A172 (cell line): ENCODE data around the gene PRDM16. TPM values are rescaled to one million over a fixed set of nuclear protein-coding genes. Genes with fewer than 3 reads are reported as not detected.

Experiments
- DNase-seq: peaks from one replicate; pipeline ENCODE4 v3.0.0-alpha.2; 2015; ENCODE audit warnings: low spot score
- total RNA-seq: library from RNA; depleted of rRNA; stranded (reverse); fragments of >200 nt; shearing (Covaris generic); gene quantifications from 2 replicates; pipeline ENCODE4 v1.2.3, GENCODE V29; 2014

Gene PRDM16
- total RNA-seq, 1 experiment from 2014 or later, result 0.84 TPM

DNA sequence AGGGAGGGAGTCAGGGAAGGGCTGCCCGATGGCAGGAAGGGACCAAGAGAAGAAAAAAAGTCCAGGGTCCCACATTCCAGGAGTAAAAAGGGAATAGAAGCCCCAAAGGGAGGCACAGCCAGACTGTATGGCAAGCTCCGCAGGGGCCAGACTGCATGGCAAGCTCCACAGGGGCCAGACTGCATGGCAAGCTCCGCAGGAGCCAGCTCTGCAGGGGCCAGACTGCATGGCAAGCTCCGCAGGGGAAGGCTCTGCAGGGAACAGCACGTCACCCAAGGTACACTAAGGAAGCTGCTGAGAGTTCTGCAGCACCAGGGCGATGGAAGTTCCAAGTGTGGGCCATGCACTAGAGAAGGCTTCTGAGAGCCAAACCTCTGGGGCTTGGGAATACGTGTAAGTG lies 228.8 kb downstream of the PRDM16 start:
- no peak for DNase-seq

DNA sequence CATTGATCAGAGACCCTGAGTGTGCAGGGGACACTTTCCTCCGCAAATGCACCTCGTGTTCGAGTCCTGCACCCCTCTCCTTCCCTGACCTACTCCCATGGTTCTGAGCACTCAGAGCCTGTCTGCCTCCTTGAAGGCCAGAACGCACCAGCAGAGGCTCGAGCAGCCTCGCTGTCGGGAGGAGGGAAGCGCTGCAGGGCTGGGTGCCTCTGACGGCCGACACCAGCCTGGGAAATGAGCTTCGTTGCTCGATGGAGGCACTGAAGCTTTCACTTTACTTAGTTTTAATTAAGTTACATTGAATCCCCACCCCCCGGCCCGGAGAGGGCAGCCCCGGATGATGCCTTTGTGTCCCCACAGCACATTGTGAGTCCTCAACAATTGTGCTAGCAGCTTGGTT lies 229.2 kb downstream of the PRDM16 start:
- no peak for DNase-seq

- DNase-seq, result no peak
Observed at GRCh38 chr1:3304246-3304645, 235.2 kb downstream of the PRDM16 start.

DNA sequence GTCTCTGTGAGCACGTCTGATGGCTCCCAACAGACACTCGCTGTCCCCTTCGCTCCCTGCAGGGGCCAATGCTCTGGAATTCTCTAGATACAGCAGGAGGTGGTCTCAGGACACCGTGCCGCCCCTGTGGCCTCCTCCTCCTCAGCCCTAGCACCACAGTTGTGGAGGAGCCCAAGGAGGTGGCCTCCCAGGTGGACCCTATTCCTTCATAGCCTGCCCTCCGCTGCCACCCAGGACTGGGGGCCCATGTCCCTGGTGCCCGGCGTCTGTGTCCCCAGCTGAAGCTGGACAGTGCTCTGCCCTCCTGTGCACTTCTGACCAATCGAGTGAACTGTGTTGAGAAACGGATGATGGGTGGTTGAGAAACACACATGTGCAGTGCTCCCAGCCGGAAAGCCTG lies 235.7 kb downstream of the PRDM16 start:
- no peak for DNase-seq

DNA sequence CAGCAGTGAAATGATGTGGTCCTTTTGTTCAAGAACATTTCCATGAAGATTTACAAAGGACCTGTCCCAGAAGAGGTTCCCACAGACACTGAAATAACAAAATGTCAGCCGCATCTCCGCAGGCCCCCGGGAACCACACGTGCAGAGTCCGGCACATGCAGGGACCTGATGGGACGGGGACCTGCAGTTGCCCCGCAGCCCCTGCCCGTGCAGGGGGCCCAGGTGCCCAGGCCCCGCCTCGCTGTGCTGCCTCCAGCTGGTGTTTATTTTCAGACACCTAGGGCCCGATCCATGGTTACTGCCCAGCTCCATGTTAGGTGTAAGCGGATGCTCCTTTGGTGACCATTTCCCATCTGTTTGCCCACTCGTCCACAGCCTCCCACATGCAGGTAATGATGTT lies 236.2 kb downstream of the PRDM16 start:
- no peak for DNase-seq

DNA sequence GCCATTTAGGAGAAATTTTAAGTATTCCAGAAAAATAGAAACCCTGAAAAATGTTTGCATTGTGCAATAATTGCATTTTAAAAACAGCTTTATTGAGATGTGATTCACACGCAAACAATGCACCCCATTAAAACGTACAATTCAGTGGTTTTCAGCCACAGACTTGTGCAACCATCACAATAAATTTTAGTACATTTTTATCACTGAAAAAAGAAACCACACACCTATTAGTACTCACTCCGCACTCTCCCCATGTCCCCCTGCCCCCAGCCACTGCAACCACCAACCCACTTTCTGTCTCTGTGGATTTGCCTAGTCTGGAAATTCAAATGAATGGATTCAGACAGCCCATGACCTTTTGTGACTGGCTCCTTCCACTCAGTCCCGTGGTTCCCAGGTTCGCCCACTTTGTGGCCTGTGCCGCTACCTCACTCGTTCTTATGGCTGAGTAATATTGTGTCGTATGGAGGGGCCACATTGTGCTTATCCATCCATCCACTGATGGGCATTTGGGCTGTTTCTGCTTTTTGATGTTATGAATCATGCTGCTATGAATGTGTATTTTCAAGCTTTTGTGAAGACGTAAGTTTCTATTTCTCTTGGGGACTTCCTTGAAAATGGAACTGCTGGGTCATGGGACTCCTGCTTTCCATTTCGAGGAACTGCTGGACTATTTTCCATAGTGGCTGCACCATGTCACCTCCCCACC lies 237.7 kb downstream of the PRDM16 start:
- DNase-seq, result peak; percentile 56

GRCh38 chr1:3307359-3307758 lies 238.4 kb downstream of the PRDM16 start:
- no peak for DNase-seq

- no peak for DNase-seq
Observed at GRCh38 chr1:3308053-3308452, 239.1 kb downstream of the PRDM16 start.

DNA sequence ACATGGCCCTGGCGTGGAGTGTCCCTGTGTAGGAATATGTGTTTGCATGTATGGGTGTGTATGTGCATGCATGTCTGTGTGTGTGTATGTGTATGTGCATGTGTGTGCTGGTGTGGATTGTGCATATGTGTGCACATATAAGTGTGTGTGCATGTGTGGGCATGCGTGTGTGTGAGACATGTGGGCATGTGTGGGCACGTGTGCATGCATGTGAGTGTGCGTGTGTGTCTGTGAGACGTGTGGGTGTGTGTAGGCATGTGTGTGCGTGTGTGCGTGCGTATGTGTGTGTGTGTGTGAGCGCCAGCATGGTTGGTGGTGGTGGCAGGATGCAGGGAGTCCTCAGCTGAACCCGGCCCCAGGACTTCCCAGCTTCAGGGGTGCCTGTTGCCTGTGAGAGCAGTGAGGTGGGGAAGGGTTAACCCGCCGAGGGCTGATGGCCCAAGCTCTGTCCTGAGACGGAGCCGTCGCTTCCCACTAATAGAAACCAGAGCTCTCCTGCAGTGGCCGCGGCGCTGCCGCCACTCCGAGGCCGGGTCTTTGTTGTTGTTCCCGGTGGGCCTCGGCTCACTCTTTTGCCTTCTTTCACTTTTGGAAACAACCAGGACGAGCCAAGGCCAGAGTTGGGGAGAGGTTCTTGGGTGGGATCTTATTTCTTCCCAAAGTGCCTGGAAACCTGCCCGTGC lies 241.9 kb downstream of the PRDM16 start:
- no peak for DNase-seq

DNA sequence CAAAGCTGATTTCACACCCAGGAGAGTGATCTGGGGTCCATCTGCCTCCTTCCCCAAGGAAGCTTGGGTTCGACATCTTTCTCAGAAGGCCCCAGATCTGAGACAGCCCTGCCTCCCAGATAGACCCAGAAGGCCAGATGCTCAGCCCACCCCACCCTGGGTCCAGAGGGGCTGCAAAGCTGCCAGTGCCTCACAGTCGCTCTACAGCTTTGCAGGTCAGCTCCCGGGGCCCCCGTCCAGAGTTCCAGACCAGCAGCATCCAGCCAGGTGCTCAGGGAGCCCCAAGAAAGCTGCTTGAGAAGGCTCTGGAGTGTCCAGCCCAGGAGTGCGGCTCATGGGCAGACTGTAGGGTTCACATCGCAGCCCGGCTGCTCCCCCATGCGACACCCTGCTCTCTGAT lies 242.7 kb downstream of the PRDM16 start:
- no peak for DNase-seq

- DNase-seq, result no peak
Observed at GRCh38 chr1:3312310-3312897, 243.4 kb downstream of the PRDM16 start.

GRCh38 chr1:3312898-3313575 lies 244.0 kb downstream of the PRDM16 start:
- peak; percentile 96 for DNase-seq

GRCh38 chr1:3313576-3313950 lies 244.6 kb downstream of the PRDM16 start:
- DNase-seq, result peak; percentile 80

DNA sequence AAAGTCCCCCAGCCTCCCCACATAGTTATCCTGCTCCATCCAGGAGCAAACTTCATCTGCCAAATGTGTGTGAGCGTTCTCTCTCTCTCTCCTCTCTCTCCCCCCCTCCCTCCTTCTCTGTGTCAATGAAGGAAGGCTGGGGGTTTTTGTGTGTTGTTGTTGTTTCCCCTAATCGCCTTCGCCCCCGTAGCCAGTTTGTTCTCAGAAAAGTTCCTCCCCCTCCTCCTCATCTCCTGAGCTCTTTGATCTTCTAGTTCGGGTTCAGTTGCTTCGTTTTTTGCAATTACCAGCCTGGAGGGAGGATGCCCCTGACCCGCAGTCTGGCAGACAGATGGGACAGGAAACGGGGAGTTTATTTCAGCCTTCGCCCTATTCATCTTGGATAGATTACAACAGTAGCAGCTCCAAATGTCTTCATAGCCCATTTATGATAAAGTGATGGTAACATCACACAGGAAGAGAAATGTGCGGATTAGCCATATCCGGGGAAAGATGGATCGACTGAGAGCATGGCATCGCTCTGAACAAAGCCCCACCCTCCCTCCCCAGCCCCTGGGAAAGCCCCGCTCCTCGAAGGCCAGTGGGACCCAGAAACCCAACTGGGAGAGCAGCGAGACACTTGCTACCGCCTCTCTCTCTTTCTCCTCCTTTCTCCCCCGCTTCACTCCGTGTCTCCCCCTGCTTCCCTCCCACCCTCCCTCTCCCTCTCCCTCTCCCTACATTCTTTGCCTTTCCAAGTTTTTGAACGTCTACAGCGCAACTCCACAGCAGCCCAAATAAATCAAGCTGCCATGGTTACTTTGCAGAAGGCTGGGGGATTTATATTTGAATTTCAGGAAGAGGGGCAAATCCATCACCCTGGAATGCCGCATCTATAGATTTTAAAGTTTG lies 245.7 kb downstream of the PRDM16 start:
- peak; percentile 65 for DNase-seq

GRCh38 chr1:3315399-3316339 lies 246.7 kb downstream of the PRDM16 start:
- DNase-seq, result no peak

DNA sequence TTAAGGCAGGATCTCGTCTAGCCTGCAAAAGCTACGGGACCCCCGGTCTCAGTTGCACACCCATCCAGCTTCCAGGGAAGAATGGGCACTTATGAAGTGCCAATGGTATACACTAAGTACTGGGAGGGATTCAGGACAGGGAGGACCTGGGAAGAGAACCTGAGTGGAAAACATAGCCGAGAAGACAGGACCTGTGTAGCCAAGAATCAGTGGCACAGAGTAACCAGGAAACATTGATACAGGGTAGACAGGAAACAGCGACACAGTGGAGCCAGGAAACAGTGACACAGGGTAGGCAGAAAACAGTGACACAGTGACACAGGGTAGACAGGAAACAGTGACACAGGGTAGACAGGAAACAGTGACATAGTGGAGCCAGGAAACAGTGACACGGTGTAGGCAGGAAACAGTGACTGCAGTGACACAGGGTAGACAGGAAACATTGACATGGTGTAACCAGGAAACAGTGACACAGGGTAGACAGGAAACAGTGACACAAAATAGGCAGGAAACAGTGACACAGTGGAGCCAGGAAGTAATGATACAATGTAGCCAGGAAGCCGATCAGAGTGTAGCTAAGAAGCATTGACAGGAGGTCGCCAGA lies 247.4 kb downstream of the PRDM16 start:
- DNase-seq, result peak; percentile 39

DNA sequence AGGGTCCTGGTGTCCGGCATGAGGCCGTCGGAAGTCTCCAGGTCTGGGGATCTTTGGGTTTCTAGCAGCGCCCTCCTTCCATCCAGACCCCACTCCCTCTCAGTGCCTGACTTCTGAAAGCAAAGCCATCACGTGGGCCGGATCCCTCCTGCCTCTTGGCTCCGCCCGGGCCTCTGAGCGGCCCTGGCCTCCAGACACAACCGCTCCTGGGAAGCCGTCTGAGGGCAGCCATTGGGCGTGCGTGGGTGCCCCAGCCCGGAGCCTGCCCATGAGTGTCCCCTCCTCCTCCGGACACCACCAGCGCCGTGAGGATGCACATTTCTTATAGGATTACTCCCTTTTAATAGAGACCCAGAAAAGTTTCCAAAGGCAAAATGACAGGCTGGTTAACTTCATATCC lies 248.5 kb downstream of the PRDM16 start:
- no peak for DNase-seq

DNA sequence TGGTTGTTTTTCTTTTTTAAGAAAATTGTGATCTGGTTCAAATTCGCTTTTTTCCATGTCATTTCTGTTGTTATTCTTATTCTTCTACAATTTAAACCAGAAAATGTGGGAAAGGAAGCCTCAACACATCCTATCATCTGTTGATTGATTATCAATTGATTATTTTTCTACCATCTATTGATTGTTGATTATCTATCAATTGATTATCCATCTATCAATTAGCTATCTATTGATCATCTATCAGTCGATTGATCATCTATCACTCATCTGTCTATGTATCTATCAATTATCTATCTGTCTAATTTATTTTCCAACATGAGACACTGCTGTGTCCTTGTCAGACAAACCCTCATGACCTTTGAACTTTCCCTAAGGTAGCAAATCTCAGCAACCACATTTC lies 249.3 kb downstream of the PRDM16 start:
- no peak for DNase-seq

DNA sequence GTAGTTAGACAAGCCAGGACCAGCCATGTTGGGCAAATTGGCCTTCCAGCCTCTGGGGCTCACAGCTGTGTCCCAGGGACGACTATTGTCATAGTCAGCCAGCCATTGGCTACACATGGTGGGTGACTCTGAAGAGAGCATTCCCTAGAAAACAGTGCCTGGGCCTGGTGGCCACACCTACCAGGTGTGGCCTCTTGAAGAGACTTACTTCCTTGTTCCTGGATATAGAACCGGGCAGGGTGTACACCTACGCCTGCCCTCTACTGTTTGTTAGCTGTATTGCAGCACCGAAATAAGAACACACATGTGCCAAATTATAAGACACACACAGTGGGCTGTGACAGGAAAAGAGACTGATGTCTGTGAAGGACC lies 250.9 kb downstream of the PRDM16 start:
- peak; percentile 65 for DNase-seq
